GM23338 (cell line): ENCODE data around the gene HCAR1. TPM values are rescaled to one million over a fixed set of nuclear protein-coding genes. Genes with fewer than 3 reads are reported as not detected.
A peak's percentile ranks its signal among the peaks of the same experiment; 100 is the strongest.

ENCODE experiments used
- ATAC-seq: fragments of 200-7000 bp; cut with Tn5 transposase; 3 replicates; pipeline ENCODE4 v1.9.1; 2020
- DNase-seq: peaks from one replicate; pipeline ENCODE4 v3.0.0-alpha.2; 2015; ENCODE audit warnings: low spot score
- H2AFZ ChIP-seq: fragments of 200-600 bp; sonication (generic); 2 replicates; pipeline ENCODE4 v1.8.0; 2016; ENCODE audit warnings: antibody characterized with exemption, mild to moderate bottlenecking, moderate library complexity
- H3F3A ChIP-seq: fragments of 200-600 bp; sonication (generic); replicated peaks from 2 replicates; pipeline ENCODE4 v1.8.0; 2017; ENCODE audit warnings: antibody characterized with exemption, mixed run types, low read depth
- H3K27ac ChIP-seq: fragments of 200-600 bp; sonication (generic); 2 replicates; pipeline ENCODE4 v1.6.1; 2016; ENCODE audit warnings: low read depth
- H3K27me3 ChIP-seq: fragments of 200-600 bp; sonication (generic); 2 replicates; pipeline ENCODE4 v1.8.0; 2016; ENCODE audit warnings: mild to moderate bottlenecking, mixed run types, moderate library complexity; ENCODE audit not compliant: insufficient read depth
- H3K36me3 ChIP-seq: fragments of 200-600 bp; sonication (generic); 2 replicates; pipeline ENCODE4 v1.8.0; 2016; ENCODE audit warnings: mild to moderate bottlenecking; ENCODE audit not compliant: insufficient read depth
- H3K4me1 ChIP-seq: fragments of 200-600 bp; sonication (generic); 2 replicates; pipeline ENCODE4 v1.8.0; 2016; ENCODE audit warnings: mild to moderate bottlenecking, moderate library complexity; ENCODE audit not compliant: insufficient read depth
- H3K4me2 ChIP-seq: fragments of 200-600 bp; sonication (generic); 2 replicates; pipeline ENCODE4 v1.7.1; 2017; ENCODE audit warnings: mixed run types
- H3K4me3 ChIP-seq: fragments of 200-600 bp; sonication (generic); 2 replicates; pipeline ENCODE4 v1.6.1; 2016; ENCODE audit warnings: mixed run types
- H3K79me2 ChIP-seq: fragments of 200-600 bp; sonication (generic); replicated peaks from 2 replicates; pipeline ENCODE4 v1.8.0; 2017; ENCODE audit warnings: mild to moderate bottlenecking; ENCODE audit not compliant: insufficient read depth
- H3K9me2 ChIP-seq: fragments of 200-600 bp; sonication (generic); 2 replicates; pipeline ENCODE4 v1.8.0; 2017; ENCODE audit not compliant: insufficient read depth
- H4K20me1 ChIP-seq: fragments of 200-600 bp; sonication (generic); replicated peaks from 2 replicates; pipeline ENCODE4 v1.8.0; 2017; ENCODE audit warnings: mild to moderate bottlenecking; ENCODE audit not compliant: insufficient read depth
- H3K27ac Mint-ChIP-seq: 2 replicates; pipeline ENCODE4 v1.8.0; 2020; ENCODE audit warnings: inconsistent platforms, mild to moderate bottlenecking, moderate library complexity, mixed read lengths
- H3K27me3 Mint-ChIP-seq: 3 replicates; pipeline ENCODE4 v1.8.0; 2022; ENCODE audit warnings: low read depth, mild to moderate bottlenecking, moderate library complexity, mixed read lengths, inconsistent platforms; ENCODE audit not compliant: insufficient read depth, poor library complexity
- H3K36me3 Mint-ChIP-seq: 3 replicates; pipeline ENCODE4 v1.8.0; 2021; ENCODE audit warnings: low read depth, mild to moderate bottlenecking, inconsistent platforms, moderate library complexity, mixed read lengths
- H3K4me1 Mint-ChIP-seq: 3 replicates; pipeline ENCODE4 v1.8.0; 2020; ENCODE audit warnings: mild to moderate bottlenecking, inconsistent platforms, mixed read lengths
- H3K4me3 Mint-ChIP-seq: 3 replicates; pipeline ENCODE4 v1.8.0; 2021; ENCODE audit warnings: moderate library complexity, mild to moderate bottlenecking, inconsistent platforms, mixed read lengths
- H3K9me3 Mint-ChIP-seq: 3 replicates; pipeline ENCODE4 v1.8.0; 2020; ENCODE audit warnings: moderate library complexity, mild to moderate bottlenecking, inconsistent platforms, mixed read lengths
- CREB1 ChIP-seq: fragments of 250-450 bp; sonication (Bioruptor Pico); IDR thresholded peaks from 2 replicates; pipeline ENCODE4 v1.5.0; 2020; ENCODE audit warnings: low read depth, mild to moderate bottlenecking, moderate library complexity
- EZH2 ChIP-seq: fragments of 200-600 bp; sonication (generic); IDR thresholded peaks from one replicate; pipeline ENCODE4 v1.8.0; 2017; ENCODE audit warnings: antibody characterized with exemption, mild to moderate bottlenecking, low read depth; ENCODE audit not compliant: unreplicated experiment
- EZH2phosphoT487 ChIP-seq: fragments of 200-600 bp; sonication (generic); IDR thresholded peaks from one replicate; pipeline ENCODE4 v1.8.1; 2018; ENCODE audit warnings: antibody characterized with exemption; ENCODE audit not compliant: unreplicated experiment
- NANOG ChIP-seq: IDR thresholded peaks from 2 replicates; pipeline ENCODE4 v1.6.1; 2016; ENCODE audit warnings: antibody characterized with exemption, borderline replicate concordance
- POLR2AphosphoS5 ChIP-seq: IDR thresholded peaks from 2 replicates; pipeline ENCODE4 v1.6.1; 2016; ENCODE audit warnings: antibody characterized with exemption, low read depth
- STAT1 ChIP-seq: IDR thresholded peaks from one replicate; pipeline ENCODE4 v1.6.1; 2016; ENCODE audit warnings: antibody characterized with exemption; ENCODE audit not compliant: unreplicated experiment
- ZNF114 ChIP-seq: fragments of 250-450 bp; sonication (Bioruptor Pico); IDR thresholded peaks from 2 replicates; pipeline ENCODE4 v1.5.0; 2020; ENCODE audit warnings: mild to moderate bottlenecking, moderate library complexity
- polyA plus RNA-seq: library from polyadenylated mRNA; unstranded; fragments of >200 nt; fragmentation: Nextera tagmentation; extraction: Ambion mirVana; gene quantifications from 2 replicates; pipeline ENCODE4 v1.2.1, GENCODE V29; 2016
- total RNA-seq: library from RNA; depleted of rRNA; stranded (reverse); fragments of >200 nt; shearing (Covaris generic); gene quantifications from 2 replicates; pipeline ENCODE4 v1.2.3, GENCODE V29; 2014
- TF ChIP-seq, protein P1 (sequence below): IDR thresholded peaks from 2 replicates; pipeline ENCODE4 v1.6.1; 2016; ENCODE audit warnings: antibody characterized with exemption
- TF ChIP-seq, protein P2 (sequence below): fragments of 250-450 bp; sonication (Bioruptor Pico); IDR thresholded peaks from 2 replicates; pipeline ENCODE4 v1.5.0; 2020; ENCODE audit warnings: mild to moderate bottlenecking, moderate library complexity
- TF ChIP-seq, protein P3 (sequence below), 2 experiments: fragments of 200-600 bp in 1 of 2; sonication (generic) in 1 of 2; conservative IDR thresholded peaks; 2 replicates each; pipeline versions ENCODE4 v1.5.1 to v1.6.1; 2016 to 2017; ENCODE audit warnings: antibody characterized with exemption in 2 of 2, low read depth in 2 of 2, mild to moderate bottlenecking in 2 of 2, moderate library complexity in 1 of 2

Gene HCAR1
- total and polyA plus RNA-seq, 2 experiments from 2014 or later = 0.17 TPM; not detected in 1

DNA sequence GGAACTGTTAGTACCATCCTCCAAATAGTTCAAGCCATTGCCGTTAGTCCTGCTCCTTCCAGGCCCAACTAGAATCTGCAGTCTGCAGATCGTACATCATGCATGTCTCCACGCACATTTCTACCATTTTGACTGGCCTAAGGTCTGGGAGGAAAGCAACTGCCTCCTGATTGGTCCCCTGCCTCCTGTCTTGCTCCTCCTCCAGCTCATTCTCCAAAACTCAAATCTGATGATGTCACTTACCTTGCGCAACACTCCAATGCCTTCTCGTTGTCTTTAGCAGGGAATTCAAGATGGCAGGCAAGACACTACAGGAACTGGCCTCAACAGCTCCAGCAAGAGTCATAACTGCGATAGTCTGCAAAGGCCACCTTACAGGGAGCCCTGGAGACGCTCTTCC is 9.7 kb upstream of the HCAR1 start:
- Mint-ChIP-seq H3K36me3 (no peaks in the 10 kb centered on the region), H3K9me3 (peaks cover 2% of the 10 kb centered on the region; the same call in 1 of the 3 replicates), H3K27ac (no peak overlapping the region), H3K4me3 (no peak overlapping the region), H3K27me3 (peaks cover 4% of the 10 kb centered on the region), H3K4me1 (no peaks in the 10 kb centered on the region)
- no peaks in the 10 kb centered on the region for H3K9me2 ChIP-seq
- H3F3A ChIP-seq = no peaks in the 10 kb centered on the region
- no peaks in the 10 kb centered on the region for H3K4me1 ChIP-seq
- no peaks in the 10 kb centered on the region for H3K79me2 ChIP-seq
- H3K4me2 ChIP-seq = no peak overlapping the region
- no peak overlapping the region for H3K4me3 ChIP-seq
- DNase-seq (peak; percentile 31), ATAC-seq (no peak)
- H4K20me1 ChIP-seq = no peaks in the 10 kb centered on the region
- peak overlapping the region; percentile 74 for H2AFZ ChIP-seq
- H3K27me3 ChIP-seq = no peaks in the 10 kb centered on the region
- TF ChIP-seq EZH2 (no peak), EZH2phosphoT487 (no peak), CREB1 (CRISPR knock-in tag) (no peak), STAT1 (no peak), NANOG (no peak), ZNF114 (no peak), POLR2AphosphoS5 (no peak)
- TF ChIP-seq, protein P1, sequence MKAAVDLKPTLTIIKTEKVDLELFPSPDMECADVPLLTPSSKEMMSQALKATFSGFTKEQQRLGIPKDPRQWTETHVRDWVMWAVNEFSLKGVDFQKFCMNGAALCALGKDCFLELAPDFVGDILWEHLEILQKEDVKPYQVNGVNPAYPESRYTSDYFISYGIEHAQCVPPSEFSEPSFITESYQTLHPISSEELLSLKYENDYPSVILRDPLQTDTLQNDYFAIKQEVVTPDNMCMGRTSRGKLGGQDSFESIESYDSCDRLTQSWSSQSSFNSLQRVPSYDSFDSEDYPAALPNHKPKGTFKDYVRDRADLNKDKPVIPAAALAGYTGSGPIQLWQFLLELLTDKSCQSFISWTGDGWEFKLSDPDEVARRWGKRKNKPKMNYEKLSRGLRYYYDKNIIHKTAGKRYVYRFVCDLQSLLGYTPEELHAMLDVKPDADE = no peak
- TF ChIP-seq, protein P2, sequence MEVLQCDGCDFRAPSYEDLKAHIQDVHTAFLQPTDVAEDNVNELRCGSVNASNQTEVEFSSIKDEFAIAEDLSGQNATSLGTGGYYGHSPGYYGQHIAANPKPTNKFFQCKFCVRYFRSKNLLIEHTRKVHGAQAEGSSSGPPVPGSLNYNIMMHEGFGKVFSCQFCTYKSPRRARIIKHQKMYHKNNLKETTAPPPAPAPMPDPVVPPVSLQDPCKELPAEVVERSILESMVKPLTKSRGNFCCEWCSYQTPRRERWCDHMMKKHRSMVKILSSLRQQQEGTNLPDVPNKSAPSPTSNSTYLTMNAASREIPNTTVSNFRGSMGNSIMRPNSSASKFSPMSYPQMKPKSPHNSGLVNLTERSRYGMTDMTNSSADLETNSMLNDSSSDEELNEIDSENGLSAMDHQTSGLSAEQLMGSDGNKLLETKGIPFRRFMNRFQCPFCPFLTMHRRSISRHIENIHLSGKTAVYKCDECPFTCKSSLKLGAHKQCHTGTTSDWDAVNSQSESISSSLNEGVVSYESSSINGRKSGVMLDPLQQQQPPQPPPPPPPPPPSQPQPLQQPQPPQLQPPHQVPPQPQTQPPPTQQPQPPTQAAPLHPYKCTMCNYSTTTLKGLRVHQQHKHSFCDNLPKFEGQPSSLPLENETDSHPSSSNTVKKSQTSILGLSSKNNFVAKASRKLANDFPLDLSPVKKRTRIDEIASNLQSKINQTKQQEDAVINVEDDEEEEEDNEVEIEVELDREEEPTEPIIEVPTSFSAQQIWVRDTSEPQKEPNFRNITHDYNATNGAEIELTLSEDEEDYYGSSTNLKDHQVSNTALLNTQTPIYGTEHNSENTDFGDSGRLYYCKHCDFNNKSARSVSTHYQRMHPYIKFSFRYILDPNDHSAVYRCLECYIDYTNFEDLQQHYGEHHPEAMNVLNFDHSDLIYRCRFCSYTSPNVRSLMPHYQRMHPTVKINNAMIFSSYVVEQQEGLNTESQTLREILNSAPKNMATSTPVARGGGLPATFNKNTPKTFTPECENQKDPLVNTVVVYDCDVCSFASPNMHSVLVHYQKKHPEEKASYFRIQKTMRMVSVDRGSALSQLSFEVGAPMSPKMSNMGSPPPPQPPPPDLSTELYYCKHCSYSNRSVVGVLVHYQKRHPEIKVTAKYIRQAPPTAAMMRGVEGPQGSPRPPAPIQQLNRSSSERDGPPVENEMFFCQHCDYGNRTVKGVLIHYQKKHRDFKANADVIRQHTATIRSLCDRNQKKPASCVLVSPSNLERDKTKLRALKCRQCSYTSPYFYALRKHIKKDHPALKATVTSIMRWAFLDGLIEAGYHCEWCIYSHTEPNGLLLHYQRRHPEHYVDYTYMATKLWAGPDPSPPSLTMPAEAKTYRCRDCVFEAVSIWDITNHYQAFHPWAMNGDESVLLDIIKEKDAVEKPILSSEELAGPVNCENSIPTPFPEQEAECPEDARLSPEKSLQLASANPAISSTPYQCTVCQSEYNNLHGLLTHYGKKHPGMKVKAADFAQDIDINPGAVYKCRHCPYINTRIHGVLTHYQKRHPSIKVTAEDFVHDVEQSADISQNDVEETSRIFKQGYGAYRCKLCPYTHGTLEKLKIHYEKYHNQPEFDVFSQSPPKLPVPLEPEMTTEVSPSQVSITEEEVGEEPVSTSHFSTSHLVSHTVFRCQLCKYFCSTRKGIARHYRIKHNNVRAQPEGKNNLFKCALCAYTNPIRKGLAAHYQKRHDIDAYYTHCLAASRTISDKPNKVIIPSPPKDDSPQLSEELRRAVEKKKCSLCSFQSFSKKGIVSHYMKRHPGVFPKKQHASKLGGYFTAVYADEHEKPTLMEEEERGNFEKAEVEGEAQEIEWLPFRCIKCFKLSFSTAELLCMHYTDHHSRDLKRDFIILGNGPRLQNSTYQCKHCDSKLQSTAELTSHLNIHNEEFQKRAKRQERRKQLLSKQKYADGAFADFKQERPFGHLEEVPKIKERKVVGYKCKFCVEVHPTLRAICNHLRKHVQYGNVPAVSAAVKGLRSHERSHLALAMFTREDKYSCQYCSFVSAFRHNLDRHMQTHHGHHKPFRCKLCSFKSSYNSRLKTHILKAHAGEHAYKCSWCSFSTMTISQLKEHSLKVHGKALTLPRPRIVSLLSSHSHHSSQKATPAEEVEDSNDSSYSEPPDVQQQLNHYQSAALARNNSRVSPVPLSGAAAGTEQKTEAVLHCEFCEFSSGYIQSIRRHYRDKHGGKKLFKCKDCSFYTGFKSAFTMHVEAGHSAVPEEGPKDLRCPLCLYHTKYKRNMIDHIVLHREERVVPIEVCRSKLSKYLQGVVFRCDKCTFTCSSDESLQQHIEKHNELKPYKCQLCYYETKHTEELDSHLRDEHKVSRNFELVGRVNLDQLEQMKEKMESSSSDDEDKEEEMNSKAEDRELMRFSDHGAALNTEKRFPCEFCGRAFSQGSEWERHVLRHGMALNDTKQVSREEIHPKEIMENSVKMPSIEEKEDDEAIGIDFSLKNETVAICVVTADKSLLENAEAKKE = no peak
- TF ChIP-seq, protein P3, sequence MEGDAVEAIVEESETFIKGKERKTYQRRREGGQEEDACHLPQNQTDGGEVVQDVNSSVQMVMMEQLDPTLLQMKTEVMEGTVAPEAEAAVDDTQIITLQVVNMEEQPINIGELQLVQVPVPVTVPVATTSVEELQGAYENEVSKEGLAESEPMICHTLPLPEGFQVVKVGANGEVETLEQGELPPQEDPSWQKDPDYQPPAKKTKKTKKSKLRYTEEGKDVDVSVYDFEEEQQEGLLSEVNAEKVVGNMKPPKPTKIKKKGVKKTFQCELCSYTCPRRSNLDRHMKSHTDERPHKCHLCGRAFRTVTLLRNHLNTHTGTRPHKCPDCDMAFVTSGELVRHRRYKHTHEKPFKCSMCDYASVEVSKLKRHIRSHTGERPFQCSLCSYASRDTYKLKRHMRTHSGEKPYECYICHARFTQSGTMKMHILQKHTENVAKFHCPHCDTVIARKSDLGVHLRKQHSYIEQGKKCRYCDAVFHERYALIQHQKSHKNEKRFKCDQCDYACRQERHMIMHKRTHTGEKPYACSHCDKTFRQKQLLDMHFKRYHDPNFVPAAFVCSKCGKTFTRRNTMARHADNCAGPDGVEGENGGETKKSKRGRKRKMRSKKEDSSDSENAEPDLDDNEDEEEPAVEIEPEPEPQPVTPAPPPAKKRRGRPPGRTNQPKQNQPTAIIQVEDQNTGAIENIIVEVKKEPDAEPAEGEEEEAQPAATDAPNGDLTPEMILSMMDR (conservative IDR thresholded peaks at IDR 0.05; ENCODE audit: low read depth in 2 of 2) = no peak
- H3K36me3 ChIP-seq = no peaks in the 10 kb centered on the region
- H3K27ac ChIP-seq = no peak overlapping the region
